Tibial artery (tissue), 4 donors: Measurements from ENCODE around the gene RAP1GAP.

Source experiments
- DNase-seq, 2 donors: peaks; one replicate each; pipeline ENCODE4 v3.0.0-alpha.2; 2019
- H3K27ac ChIP-seq, 2 donors: fragments of 200-600 bp; sonication (generic) in 1 of 2; 1 replicate in 1 of 2; 2 replicates in 1 of 2; pipeline ENCODE4 v1.5.1; 2018 to 2019; ENCODE audit warnings: mild to moderate bottlenecking in 1 of 2
- H3K27me3 ChIP-seq, 2 donors: fragments of 200-600 bp; sonication (generic) in 1 of 2; one replicate each; pipeline versions ENCODE4 v1.5.1 to v1.6.0; 2016 to 2019
- H3K36me3 ChIP-seq, 3 donors: fragments of 200-600 bp; sonication (generic) in 2 of 3; one replicate each; pipeline ENCODE4 v1.5.1; 2016 to 2019; ENCODE audit warnings: mild to moderate bottlenecking in 2 of 3
- H3K4me1 ChIP-seq, 4 donors: fragments of 200-600 bp; sonication (generic) in 2 of 4; 1 replicate in 3 of 4; 2 replicates in 1 of 4; pipeline ENCODE4 v1.5.1; 2016 to 2019
- H3K4me3 ChIP-seq, 2 donors: fragments of 200-600 bp; sonication (generic) in 1 of 2; 1 replicate in 1 of 2; 2 replicates in 1 of 2; pipeline ENCODE4 v1.5.1; 2018 to 2019; ENCODE audit warnings: mild to moderate bottlenecking in 2 of 2
- H3K9me3 ChIP-seq, 3 donors: fragments of 200-600 bp; sonication (generic) in 1 of 3; one replicate each; pipeline ENCODE4 v1.5.1; 2016 to 2019
- intact Hi-C: fragments of 100-400 bp; cut with DNase I; formaldehyde crosslinking; loops from one replicate; pipeline ENCODE4 v1.15.0; 2023; ENCODE audit warnings: low total_unique reads
- TF ChIP-seq, protein P1 (sequence below), 2 experiments: fragments of 200-600 bp in 1 of 2; fragments of 450-650 bp in 1 of 2; IDR thresholded peaks; one replicate each; pipeline ENCODE4 v1.5.1; 2017 to 2019; ENCODE audit warnings: antibody characterized with exemption in 2 of 2, mild to moderate bottlenecking in 1 of 2, moderate library complexity in 1 of 2

RAP1GAP gene

DNA sequence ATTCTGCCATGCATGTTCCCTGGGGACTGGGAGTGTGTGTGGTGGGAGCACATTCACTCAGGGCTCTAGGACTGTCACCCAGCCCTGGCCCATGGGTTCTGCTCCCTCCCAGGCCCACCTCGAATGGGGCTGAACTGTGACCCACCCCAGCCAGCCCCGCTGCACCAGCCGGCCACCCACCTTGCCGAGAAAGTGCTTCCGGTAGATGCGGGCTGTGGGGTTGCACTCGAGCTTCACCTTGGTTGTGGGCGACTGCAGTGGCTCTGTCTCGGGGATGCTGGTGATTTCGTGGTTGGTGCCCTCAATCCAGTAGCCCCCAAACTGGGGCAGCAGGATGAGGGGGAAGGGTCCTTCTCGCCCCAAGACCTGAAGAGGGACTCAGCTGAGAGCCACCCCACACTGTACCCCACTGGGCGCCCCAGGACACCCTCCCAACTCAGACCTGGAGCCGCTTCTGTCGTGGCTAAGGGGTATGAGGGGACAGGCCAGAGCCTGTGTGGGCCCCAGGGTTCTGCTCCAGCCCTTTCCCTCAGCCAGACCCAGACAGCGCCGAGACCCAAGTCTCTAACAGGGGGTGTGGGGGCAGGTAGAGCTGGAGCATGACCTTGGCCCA, 51.9 kb downstream of the RAP1GAP start:
- H3K4me3 ChIP-seq = no peak overlapping the region
- no peak for DNase-seq
- TF ChIP-seq, protein P1, sequence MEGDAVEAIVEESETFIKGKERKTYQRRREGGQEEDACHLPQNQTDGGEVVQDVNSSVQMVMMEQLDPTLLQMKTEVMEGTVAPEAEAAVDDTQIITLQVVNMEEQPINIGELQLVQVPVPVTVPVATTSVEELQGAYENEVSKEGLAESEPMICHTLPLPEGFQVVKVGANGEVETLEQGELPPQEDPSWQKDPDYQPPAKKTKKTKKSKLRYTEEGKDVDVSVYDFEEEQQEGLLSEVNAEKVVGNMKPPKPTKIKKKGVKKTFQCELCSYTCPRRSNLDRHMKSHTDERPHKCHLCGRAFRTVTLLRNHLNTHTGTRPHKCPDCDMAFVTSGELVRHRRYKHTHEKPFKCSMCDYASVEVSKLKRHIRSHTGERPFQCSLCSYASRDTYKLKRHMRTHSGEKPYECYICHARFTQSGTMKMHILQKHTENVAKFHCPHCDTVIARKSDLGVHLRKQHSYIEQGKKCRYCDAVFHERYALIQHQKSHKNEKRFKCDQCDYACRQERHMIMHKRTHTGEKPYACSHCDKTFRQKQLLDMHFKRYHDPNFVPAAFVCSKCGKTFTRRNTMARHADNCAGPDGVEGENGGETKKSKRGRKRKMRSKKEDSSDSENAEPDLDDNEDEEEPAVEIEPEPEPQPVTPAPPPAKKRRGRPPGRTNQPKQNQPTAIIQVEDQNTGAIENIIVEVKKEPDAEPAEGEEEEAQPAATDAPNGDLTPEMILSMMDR (IDR thresholded peaks at IDR 0.05) = no peak
- intact Hi-C loops = no loop called here
- H3K36me3 ChIP-seq = no peaks in the 10 kb centered on the region
- no peaks in the 10 kb centered on the region for H3K9me3 ChIP-seq
- no peak overlapping the region for H3K27ac ChIP-seq
- peaks cover 0 to 20% (median 0%) of the 10 kb centered on the region in 4 donors for H3K4me1 ChIP-seq
- H3K27me3 ChIP-seq = peaks cover 0 to 39% of the 10 kb centered on the region in 2 donors

- TF ChIP-seq, protein P1 (IDR thresholded peaks at IDR 0.05) = no peak
- no peaks in the 10 kb centered on the region for H3K9me3 ChIP-seq
- peaks cover 0 to 30% of the 10 kb centered on the region in 2 donors for H3K27me3 ChIP-seq
- peaks cover 0 to 13% (median 0%) of the 10 kb centered on the region in 4 donors for H3K4me1 ChIP-seq
- H3K4me3 ChIP-seq = no peak overlapping the region
- no peak for DNase-seq
- no peaks in the 10 kb centered on the region for H3K36me3 ChIP-seq
- no peak overlapping the region for H3K27ac ChIP-seq
- intact Hi-C loops = no loop called here
Observed at GRCh38 chr1:21616372-21616771, 52.8 kb downstream of the RAP1GAP start.

- Histone ChIP-seq H3K27me3 (peaks cover 0 to 17% of the 10 kb centered on the region in 2 donors), H3K4me3 (no peak overlapping the region), H3K27ac (no peak overlapping the region), H3K4me1 (no peaks in the 10 kb centered on the region), H3K9me3 (no peaks in the 10 kb centered on the region), H3K36me3 (no peaks in the 10 kb centered on the region)
- no peak for DNase-seq
- TF ChIP-seq, protein P1 (IDR thresholded peaks at IDR 0.05) = no peak
- intact Hi-C loops = no loop called here
Observed at GRCh38 chr1:21614419-21615115, 54.6 kb downstream of the RAP1GAP start.

DNA sequence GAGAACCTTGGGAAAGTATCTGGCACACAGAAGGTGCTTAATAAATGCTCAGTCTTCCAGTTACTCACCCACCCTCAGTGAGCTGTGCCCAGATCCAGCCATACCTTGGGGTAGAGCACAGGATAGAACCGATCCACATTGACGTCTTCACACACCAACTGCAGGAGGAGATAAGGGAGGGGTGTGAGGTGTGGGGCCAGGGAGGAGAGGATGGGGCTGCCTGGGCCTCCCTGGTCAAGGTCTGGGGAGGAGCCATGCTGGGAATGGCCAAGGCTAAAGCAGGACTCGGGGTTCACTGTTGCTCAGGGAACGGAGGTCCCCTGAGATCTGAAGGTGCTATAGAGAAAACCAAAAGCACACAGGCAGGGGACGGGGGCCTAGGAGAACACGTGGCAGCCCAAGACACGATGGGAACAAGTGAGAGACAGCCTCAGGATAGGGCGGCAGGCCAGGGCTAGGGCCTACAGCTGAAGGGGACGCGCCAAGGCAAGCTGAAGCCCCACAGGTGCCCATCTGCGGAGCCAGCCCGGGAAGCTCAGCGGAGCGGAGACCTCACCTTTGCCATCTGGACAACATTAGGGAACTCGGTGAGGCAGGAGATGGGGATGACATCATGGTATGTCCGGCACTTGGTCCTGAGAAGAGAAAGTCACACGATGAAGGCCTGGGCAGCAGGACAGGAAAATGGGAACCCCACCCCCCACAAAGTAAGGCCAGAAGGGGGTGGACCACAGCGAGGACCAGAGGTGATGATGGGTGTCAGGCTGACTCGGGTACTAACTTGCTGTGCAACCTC, 55.9 kb downstream of the RAP1GAP start:
- peaks cover 0 to 15% of the 10 kb centered on the region in 2 donors for H3K27me3 ChIP-seq
- TF ChIP-seq, protein P1 (IDR thresholded peaks at IDR 0.05) = no peak
- H3K4me1 ChIP-seq = no peaks in the 10 kb centered on the region
- intact Hi-C loops = no loop called here
- H3K36me3 ChIP-seq = no peaks in the 10 kb centered on the region
- no peaks in the 10 kb centered on the region for H3K9me3 ChIP-seq
- H3K27ac ChIP-seq = no peak overlapping the region
- DNase-seq = no peak
- H3K4me3 ChIP-seq = no peak overlapping the region

DNA sequence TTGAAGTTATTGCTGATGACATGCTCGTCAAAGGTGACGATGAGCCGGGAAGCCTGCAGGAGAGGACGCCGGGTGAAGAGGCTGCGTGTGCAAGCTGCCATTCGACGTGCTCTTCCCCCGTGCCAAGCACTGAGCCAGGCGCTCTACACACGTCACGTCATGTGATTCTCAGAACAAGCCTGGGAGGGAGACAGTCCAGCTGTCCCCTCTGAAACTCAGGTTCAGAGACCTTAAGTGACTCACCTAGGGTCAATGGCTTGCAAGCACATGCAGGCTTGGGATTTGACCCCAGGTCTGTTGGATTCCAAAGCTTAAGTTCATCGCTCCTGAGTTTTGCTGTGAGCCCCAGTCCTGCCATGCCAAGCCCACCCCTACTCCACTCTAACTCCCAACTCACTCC, 57.1 kb downstream of the RAP1GAP start:
- H3K36me3 ChIP-seq = no peaks in the 10 kb centered on the region
- no peak overlapping the region for H3K4me3 ChIP-seq
- peaks cover 0 to 22% of the 10 kb centered on the region in 2 donors for H3K27me3 ChIP-seq
- TF ChIP-seq, protein P1 (IDR thresholded peaks at IDR 0.05) = no peak
- H3K4me1 ChIP-seq = no peaks in the 10 kb centered on the region
- H3K27ac ChIP-seq = no peak overlapping the region
- DNase-seq = no peak
- intact Hi-C loops = no loop called here
- no peaks in the 10 kb centered on the region for H3K9me3 ChIP-seq
